ENCODE measurements around the gene CNBP. TPM values are rescaled to one million over a fixed set of nuclear protein-coding genes. Genes with fewer than 3 reads are reported as not detected.

CNBP gene
- polyA plus RNA-seq, 1 donor from 2014 or later = 329 TPM

GRCh38 chr3:129161860-129162271, 21.8 kb downstream of the CNBP start:
- no peaks in the 10 kb centered on the region for H3K9me3 ChIP-seq (ENCODE audit: low read length)
- H3K9ac ChIP-seq (ENCODE audit: low read length) = peak overlapping the region; percentile 92
- H3K36me3 ChIP-seq (ENCODE audit: insufficient read depth, low read length) = no peaks in the 10 kb centered on the region
- H3F3A ChIP-seq (ENCODE audit: insufficient read depth, low read length, poor library complexity, severe bottlenecking) = peaks cover 8% of the 10 kb centered on the region
- peaks cover 20% of the 10 kb centered on the region for H3K79me2 ChIP-seq (replicated peaks; ENCODE audit: insufficient read depth, low read length)
- no peaks in the 10 kb centered on the region for H4K20me1 ChIP-seq (ENCODE audit: insufficient read depth)
- H3K27ac ChIP-seq (ENCODE audit: low read length) = peak overlapping the region; percentile 100
- no peaks in the 10 kb centered on the region for H3K9me2 ChIP-seq (ENCODE audit: insufficient read depth, low read length)
- peak overlapping the region; percentile 72 for H3K4me3 ChIP-seq (ENCODE audit: low read length)
- no peaks in the 10 kb centered on the region for H3K27me3 ChIP-seq (ENCODE audit: insufficient read depth, low read depth, low read length)
- peak overlapping the region; percentile 92 for H3K4me2 ChIP-seq (ENCODE audit: low read length)
- H2AFZ ChIP-seq (ENCODE audit: low read depth, low read length) = peak overlapping the region; percentile 99
- TF ChIP-seq CTCF (IDR thresholded peaks at IDR 0.05; ENCODE audit: poor library complexity, severe bottlenecking) = peak; percentile 15
- no peak for TF ChIP-seq POLR2AphosphoS5 (IDR thresholded peaks at IDR 0.05)
- TF ChIP-seq TAF1 (IDR thresholded peaks at IDR 0.05; ENCODE audit: low read depth) = no peak
- no peak for TF ChIP-seq REST (IDR thresholded peaks at IDR 0.05; ENCODE audit: borderline replicate concordance)

GRCh38 chr3:129160891-129161859, 22.5 kb downstream of the CNBP start, which contains the start of gene ISY1:
TSS of gene ISY1 (minus strand) at chr3:129161063. CDS start at chr3:129160975, 88 bp downstream.
- Histone ChIP-seq H3F3A (ENCODE audit: insufficient read depth, low read length, poor library complexity, severe bottlenecking) (peaks cover 8% of the 10 kb centered on the region), H3K9me2 (ENCODE audit: insufficient read depth, low read length) (no peaks in the 10 kb centered on the region), H3K79me2 (replicated peaks; ENCODE audit: insufficient read depth, low read length) (peaks cover 20% of the 10 kb centered on the region), H4K20me1 (ENCODE audit: insufficient read depth) (no peaks in the 10 kb centered on the region), H2AFZ (ENCODE audit: low read depth, low read length) (peak within 1 kb of the TSS; percentile 99), H3K27me3 (ENCODE audit: insufficient read depth, low read depth, low read length) (no peaks in the 10 kb centered on the region), H3K9me3 (ENCODE audit: low read length) (no peaks in the 10 kb centered on the region), H3K4me3 (ENCODE audit: low read length) (peak within 1 kb of the TSS; percentile 72), H3K27ac (ENCODE audit: low read length) (peak within 1 kb of the TSS; percentile 100), H3K4me2 (ENCODE audit: low read length) (peak within 1 kb of the TSS; percentile 92), H3K9ac (ENCODE audit: low read length) (peak within 1 kb of the TSS; percentile 92), H3K36me3 (ENCODE audit: insufficient read depth, low read length) (no peaks in the 10 kb centered on the region)
- TF ChIP-seq REST (IDR thresholded peaks at IDR 0.05; ENCODE audit: borderline replicate concordance) (peak; percentile 49), TAF1 (IDR thresholded peaks at IDR 0.05; ENCODE audit: low read depth) (peak; percentile 68), RAD21 (conservative IDR thresholded peaks at IDR 0.05) (peak; percentile 46), MXI1 (conservative IDR thresholded peaks at IDR 0.05; ENCODE audit: poor library complexity, severe bottlenecking) (peak; percentile 94), SMC3 (conservative IDR thresholded peaks at IDR 0.05; ENCODE audit: poor library complexity) (peak; percentile 60), EZH2 (IDR thresholded peaks at IDR 0.05; ENCODE audit: borderline replicate concordance, insufficient read depth, low read length, poor library complexity, severe bottlenecking) (no peak), EP300 (conservative IDR thresholded peaks at IDR 0.05; ENCODE audit: poor library complexity, severe bottlenecking) (peak; percentile 71), CTCF (IDR thresholded peaks at IDR 0.05; ENCODE audit: poor library complexity, severe bottlenecking) (peak; percentile 86), POLR2AphosphoS5 (IDR thresholded peaks at IDR 0.05) (peak; percentile 93)
